NB4 (cell line): ENCODE data around the gene ABHD1.
A peak's percentile ranks its signal among the peaks of the same experiment; 100 is the strongest.

ENCODE experiments used
- DNase-seq: peaks from one replicate; pipeline ENCODE4 v3.0.0; 2010; ENCODE audit warnings: low read depth
- H3K4me3 ChIP-seq: one replicate; pipeline ENCODE4 v1.5.1; 2011; ENCODE audit warnings: mild to moderate bottlenecking, low read depth, low read length, moderate library complexity
- CTCF ChIP-seq: IDR thresholded peaks from one replicate; pipeline ENCODE4 v1.5.1; 2012; ENCODE audit warnings: low read depth, low read length
- MAX ChIP-seq: IDR thresholded peaks from 2 replicates; pipeline ENCODE4 v1.6.1; 2011; ENCODE audit warnings: low read depth, low read length
- MYC ChIP-seq: IDR thresholded peaks from 2 replicates; pipeline ENCODE4 v1.6.1; 2011; ENCODE audit warnings: low read depth, low read length
- POLR2A ChIP-seq: IDR thresholded peaks from 2 replicates; pipeline ENCODE4 v1.6.1; 2011; ENCODE audit warnings: mild to moderate bottlenecking; ENCODE audit not compliant: insufficient read length; ENCODE audit errors: extremely low read depth

ABHD1 gene

GRCh38 chr2:27095745-27096651 is 27.6 kb upstream of the ABHD1 start:
- peak; percentile 61 for DNase-seq
- TF ChIP-seq MYC (peak; percentile 19; the same call in 1 of the 2 replicates), CTCF (no peak), POLR2A (no peak), MAX (no peak; the same call in 1 of the 2 replicates)
- no peak overlapping the region for H3K4me3 ChIP-seq

GRCh38 chr2:27096748-27097297 is 26.8 kb upstream of the ABHD1 start:
- no peak for DNase-seq
- no peak overlapping the region for H3K4me3 ChIP-seq
- TF ChIP-seq MYC (no peak), CTCF (no peak), POLR2A (no peak), MAX (no peak)

GRCh38 chr2:27097341-27097740 is 26.3 kb upstream of the ABHD1 start:
- no peak overlapping the region for H3K4me3 ChIP-seq
- no peak for DNase-seq
- TF ChIP-seq MYC (no peak), CTCF (no peak), MAX (no peak), POLR2A (no peak)

GRCh38 chr2:27099334-27099955 is 24.2 kb upstream of the ABHD1 start:
- no peak for TF ChIP-seq POLR2A
- no peak for TF ChIP-seq CTCF
- TF ChIP-seq MYC = no peak
- no peak for TF ChIP-seq MAX
- H3K4me3 ChIP-seq = no peak overlapping the region
- no peak for DNase-seq

GRCh38 chr2:27100036-27100435 is 23.6 kb upstream of the ABHD1 start:
- no peak for TF ChIP-seq MAX
- TF ChIP-seq CTCF = no peak
- no peak for TF ChIP-seq POLR2A
- TF ChIP-seq MYC = no peak
- DNase-seq = no peak
- H3K4me3 ChIP-seq = no peak overlapping the region
